DMS114 treated with DMSO at 0.1 percent for 48 hours (cell line): ENCODE measurements around the gene ROR2.

Source experiments
- DNase-seq: peaks from one replicate; lab custom pipeline; 2025; ENCODE audit not compliant: unreplicated experiment; lab: John Stamatoyannopoulos, UW

The ROR2 gene

DNA sequence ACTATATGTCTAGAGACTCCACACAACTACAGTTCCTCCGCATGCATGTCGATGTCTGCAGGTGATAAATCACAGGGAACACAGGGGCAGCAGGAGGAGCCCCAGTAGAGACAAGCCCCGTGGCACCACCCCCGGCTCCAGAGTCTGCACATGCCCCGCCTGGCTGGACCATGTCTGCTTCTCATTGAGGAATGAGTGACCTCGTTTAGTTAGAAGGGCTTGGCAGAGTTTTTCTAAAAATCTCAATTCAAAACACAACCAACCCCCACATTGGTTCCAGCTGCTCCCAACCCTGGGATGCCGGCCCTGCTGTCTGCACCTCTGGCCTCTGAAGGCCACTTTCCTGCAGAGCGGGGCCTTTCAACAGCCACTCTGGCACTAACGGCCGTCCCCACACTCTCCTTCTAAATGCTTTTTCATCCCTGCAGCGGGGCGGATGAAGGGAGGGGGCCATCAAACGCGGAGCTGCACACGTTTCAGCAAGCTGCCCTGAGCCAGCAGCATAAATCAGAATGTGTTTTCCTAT, 106.3 kb downstream of the ROR2 start:
- DNase-seq = no peak

DNA sequence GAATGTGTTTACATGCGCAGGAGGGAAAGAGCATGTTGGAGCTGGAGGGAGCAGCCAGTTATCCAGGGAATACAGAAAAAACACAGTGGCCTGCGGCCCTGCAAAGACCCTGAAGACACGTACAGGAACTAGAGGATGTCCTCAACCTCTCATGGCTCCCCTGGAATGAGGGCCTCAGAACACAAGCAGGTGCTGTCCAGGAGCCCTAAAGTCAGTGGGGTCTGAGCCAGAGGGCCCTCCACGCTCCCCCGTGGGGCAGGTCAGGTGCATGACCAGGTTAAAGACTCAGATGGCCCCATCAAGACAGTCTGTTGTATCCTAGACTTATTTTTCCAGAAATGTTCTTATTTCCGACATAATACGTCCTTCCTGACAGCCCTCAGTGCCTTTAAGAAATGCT, 106.9 kb downstream of the ROR2 start:
- no peak for DNase-seq

DNA sequence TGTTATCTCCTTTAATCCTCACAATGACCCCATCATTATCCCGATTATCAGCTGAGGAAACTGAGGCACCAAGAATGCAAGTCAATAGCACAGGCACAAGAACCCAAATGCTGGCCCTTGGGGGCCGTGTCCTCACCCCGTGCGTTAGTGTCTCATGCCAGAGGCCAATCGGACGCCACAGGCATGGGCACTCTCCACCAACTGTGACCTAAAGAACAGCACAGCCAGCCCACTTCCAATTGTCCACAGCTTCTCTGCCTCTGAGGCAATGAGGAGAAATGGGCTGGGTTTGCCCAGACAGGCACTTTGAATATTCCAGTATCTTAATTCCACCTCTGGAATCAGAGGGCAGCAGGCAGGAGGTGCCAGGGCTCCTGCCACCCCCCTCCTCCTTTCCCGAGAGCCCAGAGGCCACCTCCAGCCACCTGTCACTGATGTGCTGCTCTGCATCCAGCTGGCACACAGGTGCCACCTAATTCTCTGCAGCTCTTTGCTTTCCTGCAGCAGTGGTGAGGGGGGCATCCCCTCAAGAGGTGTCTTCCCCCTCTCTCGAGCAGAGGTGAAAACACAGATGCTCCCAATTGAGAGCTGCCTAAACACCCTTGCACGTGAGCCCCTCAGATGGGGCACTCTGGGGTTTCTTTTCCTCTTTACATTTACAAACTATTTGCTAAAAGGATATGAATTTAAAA, 107.5 kb downstream of the ROR2 start:
- DNase-seq = no peak

DNA sequence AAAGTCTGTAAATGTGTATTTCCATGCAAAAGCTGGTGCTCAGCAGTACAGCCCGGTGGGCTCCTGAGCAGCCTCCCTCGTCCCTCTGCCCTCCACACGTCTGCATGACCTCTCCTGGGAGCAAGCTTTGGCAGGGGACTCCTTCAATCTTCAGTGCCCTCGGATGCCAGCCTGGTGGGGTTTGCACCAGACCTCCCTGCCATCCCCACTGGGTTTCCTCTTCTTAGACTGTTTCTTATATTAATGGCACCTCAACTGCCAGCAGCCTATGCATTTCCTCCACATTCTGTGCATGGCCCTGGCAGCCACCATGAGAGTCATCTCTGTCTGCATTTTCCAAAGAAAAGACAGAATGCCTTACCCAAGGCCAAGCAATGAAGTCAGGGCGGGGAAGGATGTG, 108.4 kb downstream of the ROR2 start:
- no peak for DNase-seq

DNA sequence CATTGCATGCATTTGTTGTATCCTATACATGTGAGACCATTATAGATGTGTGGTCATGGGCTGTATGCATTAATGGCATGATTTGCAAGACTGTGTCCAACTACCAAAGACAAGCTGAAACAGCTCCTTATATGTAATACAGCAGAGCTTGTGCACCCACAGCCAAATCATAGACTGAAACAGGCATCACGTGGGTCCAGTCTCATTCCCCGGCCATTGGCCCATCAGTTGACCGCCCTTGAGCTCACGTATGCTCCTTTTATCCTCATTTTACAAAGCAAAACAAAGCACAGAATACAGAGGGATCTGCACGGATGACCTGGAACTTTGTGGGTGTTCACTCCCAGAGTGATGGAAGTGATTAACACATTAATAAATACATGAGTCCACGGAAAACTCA, 109.1 kb downstream of the ROR2 start:
- no peak for DNase-seq

DNA sequence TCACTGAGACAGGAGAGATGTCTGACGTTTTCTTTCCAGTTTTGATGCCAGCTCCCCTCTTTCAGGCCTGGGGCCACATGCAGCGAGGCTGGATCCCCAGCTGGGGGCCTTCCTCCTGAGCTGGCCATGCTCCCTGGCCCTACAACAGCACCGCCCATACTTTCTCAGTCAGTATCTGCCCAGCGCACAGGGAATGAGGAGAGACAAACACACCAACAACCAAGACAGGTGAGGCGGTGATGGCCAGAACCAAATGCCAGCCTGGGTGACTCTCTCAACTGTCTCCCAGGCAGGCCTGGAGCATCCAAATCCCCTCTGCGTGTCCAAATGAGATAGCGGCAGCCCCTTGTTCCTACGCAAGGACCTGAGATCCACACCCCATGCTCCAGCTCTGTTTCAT, 109.6 kb downstream of the ROR2 start:
- DNase-seq = no peak

DNA sequence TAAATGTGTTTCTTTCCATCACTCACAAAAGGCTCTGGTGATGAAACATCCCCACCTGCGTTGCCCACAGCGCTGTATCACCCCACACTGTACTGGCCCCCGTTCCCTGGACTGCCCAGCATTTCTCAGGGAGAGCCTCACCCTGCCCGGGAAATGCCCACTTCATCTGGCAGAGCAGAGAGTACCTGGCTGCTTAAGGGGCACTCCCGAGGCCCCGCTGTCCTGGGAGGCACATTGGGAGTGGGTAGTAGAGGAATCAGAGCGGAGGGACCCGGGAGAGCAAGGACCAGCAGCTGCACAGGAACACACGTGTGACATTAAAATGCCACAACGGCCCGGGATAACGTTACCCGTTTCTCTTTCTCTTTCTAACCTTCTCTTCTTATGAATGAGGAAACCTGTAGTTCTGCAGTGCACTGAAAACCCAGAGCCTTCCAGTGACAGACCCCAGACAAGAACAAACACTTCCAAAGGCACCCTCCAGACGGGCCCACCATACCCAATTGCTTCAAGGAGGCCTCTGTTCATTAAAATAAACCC, 110.0 kb downstream of the ROR2 start:
- DNase-seq = no peak

DNA sequence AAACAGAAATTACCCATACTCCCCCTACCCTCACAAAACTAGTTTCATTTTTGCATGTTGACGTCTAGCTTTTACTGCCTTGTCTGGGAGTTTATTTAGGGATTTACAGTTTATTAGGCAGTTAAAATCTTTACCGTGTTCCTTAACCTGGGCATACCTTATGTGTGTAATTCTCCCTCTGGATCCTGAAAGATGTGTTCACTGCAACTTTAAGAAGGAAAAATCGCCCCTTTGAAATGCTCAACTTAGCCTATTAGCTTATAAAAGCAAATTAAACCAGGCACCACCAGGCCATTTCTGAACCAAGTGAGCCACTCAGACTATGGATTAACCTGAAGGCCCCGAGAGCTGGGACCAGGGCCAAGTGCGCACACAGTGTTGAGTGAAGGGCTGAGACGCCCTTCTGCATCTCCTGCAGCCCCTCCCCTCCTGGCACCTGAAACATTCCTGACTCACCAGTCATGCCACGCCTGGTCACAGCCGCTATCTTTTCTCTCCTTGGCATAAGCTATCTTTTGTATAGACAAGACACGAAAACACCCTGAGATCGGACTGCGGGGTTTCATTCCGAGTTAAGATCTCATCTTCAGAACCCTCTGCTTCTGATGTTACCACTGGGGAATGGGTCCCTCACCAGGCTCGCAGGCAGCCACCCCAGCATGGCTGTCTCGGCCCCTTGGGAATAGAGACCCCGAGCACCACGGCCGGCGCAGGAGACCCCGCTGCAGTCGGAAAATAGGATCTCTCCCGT, 111.9 kb downstream of the ROR2 start:
- no peak for DNase-seq

DNA sequence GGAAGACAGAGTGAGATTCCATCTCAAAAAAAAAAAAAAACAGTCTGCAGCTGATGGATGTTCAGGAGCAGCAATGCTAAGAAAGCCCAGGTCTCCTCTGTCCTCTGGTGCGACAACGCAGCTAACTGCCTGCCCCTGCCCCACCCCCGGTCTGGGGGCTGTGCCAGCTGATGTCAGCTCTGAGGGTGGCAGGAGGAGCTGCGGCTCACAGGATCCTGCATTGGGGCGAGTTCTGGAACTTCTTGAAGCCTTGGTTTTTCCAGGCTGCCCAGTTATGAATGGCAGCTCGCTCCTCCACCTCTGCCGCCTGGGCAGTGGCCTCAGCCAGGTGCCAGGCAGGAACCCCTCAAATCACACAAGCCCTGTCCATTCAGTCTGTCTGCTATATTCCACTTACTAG, 113.5 kb downstream of the ROR2 start:
- DNase-seq = no peak

DNA sequence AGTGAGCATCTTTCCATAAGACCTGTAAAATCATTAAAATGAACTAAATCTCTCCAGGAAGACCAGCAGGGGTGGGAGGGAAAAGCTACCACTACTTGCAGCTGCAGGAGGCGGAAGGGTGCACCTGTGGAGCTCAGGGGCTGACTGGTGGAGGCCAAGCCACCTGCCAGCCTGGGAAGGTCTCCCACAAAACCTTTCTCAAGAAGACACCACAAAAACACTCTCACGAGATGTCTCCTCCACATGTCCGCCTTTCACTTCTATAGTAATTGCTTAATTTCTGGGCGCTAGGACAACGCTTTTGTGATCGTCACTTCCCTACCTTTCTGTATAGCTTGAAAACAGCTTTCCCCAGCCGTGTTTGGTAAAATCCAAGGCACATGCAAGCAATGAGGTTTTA, 114.4 kb downstream of the ROR2 start:
- no peak for DNase-seq

DNA sequence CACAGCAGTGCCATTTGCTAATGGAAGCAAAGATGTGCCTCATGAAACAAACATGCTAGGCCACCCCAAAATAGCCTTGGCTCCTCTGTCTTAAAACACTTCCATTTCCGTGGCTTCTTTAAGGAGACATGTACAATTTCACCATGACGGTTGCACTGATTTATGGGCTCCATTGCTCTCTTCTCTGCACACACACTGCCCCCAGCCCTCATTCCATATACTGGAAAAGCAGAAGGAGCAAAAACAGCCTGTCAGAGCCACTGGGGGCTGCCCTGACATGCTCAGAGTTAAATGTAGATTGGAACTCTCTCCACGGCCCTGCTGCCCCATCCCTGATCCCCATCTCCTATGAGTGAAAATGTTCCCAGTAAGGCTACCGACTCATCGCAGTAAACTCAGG, 114.8 kb downstream of the ROR2 start:
- no peak for DNase-seq

DNA sequence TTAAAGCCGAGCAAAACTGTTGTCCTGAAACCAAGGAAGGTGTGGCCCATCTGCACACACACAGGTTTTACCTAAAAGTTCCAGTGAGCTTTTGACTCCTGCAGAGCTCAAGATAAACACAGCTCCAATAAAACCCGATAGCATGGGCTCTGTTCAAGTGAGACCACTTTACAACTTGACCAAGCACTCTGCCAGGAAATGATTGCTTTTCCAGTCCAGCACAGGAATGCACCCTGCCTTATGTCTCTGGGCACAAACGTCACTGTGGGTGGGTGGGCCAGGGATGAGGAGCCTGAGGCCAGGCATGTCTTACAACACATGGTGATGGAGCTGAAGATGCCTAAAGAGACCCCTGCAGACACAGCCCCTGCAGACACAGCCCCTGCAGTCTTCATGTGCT, 115.3 kb downstream of the ROR2 start:
- DNase-seq = no peak

DNA sequence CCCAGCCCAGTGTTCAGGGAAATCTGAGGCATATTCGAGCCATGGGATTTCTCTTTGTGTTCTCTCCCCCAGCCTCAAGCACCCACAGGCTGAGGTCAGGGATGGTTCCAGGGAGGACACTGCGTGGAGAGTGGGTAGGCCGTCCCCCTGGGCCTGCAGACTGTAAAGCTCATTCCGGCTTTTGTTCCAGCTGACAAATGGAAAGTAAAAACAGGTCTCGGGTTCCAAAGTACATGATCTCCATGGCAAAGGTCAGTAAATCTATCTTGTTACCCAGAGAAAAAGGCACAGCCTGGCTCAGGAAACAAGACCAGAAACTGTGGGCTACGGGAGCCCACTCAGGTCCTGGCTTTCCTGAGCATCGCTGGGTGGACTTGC, 116.2 kb downstream of the ROR2 start:
- no peak for DNase-seq

DNA sequence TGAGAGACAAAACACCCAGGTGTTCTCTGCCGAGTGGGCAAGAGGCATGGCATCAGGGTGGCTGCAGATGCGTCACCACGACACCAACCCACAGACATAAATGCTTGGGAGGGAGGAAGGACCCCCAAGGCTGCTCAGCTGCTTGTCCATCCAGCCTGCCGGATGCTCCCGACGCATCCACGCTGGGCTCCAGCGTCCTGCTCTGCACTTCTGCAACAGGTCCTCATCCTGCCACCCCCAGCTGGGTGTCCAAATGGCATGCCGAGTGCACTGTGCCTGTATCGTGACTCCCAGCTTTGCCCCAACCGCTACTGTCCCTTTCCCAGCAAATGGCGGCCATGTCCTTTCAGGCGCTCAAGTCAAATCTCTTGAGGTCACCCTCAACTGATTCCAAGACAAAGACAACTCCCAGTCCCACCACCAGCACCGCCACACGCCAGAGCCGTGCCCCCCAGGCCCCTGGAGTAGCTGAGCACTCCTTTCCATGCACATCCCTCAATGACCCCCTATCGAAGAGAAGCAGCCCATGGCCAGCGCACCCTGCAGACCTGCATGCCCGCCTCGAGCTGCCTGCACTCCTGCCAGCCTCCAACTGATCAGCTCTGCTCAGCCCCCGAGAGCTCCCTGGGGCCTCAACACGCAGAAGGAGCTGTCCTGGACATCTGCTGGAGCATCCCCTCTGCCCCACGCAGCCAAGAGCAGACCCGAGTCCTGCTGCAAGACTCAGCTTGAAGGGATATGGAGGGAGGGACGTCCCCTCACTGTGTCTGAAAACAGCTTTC, 116.7 kb downstream of the ROR2 start:
- no peak for DNase-seq

DNA sequence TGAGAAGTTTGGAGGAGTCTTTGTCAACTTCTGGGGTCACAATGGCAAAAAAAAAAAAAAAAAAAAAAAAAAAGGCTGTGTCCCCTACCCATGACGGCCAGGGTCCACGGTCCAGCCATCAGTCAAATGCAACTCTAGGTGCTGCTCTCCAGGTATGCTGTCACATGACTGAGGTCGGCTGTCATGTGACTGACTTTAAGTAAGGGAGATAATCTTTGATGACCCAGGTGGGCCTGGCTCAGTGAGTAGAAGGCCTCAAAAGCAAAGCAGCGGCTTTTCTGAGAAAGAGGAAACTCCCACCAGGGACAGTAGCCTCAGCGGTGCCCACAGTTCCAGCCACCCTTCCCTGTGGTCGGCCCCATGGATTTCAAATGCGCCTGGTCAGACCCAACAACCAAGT, 117.7 kb downstream of the ROR2 start:
- DNase-seq = no peak

DNA sequence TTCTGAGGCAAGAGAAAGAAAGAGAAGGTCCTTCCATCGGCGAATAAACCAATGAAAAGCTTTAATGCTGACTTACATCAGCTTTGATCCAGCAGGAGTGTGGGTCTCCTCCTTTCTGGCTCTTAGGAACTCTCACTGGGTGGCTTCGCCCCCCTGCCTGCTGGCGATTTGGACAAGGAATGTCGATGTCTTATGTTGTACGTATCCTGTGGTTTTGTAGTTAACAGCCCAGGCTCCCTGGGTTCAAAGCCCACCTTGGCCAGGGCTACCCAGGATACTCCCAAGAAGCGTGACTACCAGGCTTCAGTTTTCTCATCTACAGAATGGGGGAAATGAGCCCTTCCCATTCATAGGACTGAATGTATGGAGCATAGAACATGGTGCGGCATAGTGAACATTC, 124.2 kb downstream of the ROR2 start:
- DNase-seq = no peak

DNA sequence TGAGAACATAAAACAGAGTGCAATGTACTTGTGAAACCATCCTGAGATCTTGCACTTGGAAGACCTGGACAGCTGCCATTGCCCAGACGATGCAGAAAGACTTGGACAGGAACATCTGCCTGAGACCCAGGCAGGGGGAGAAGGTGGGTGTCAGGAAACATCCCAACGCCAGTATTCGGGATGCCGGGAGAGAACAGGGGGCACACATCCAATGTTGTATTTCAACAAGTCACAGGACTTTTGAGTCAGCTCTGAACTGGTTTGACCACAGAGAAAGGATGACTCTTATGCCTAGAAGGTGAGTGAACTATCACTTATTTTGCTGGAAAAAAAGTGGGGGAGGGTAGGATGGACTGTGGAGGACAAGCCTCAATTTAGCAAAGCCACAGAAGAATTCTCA, 124.6 kb downstream of the ROR2 start:
- no peak for DNase-seq

DNA sequence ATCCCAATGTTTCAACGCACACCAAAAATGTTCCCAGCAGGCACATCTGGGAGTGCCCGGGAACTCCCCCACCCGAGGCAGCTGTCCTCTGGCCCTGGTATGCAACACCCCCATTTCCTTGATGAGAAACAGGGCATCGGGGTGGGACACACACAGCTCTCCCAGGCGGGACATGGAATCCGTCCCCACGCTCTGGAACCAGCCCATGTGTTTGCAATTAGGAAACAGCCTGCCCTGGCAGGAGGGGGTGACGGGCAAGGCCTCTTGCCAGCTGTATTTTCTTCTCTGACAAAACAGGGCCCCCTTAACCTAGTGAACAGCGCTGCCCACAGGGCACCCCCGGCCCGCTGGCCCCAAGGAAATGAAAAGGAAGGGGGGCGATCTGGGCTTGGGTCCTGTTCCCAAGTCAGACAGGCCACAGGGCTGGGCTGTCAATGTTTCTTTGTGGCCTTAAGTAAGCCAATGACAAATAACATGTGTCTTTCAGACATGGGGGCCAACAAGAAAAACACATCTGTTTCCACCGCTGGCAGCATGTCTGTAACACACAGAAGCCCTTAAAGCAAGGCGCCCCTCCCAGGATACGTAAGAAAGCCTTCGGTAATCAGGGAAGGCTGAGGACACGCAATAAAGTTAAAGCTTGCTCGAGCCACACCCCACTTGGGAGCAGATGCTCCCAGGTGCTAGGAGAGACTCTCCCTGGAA, 125.3 kb downstream of the ROR2 start:
- DNase-seq = no peak

DNA sequence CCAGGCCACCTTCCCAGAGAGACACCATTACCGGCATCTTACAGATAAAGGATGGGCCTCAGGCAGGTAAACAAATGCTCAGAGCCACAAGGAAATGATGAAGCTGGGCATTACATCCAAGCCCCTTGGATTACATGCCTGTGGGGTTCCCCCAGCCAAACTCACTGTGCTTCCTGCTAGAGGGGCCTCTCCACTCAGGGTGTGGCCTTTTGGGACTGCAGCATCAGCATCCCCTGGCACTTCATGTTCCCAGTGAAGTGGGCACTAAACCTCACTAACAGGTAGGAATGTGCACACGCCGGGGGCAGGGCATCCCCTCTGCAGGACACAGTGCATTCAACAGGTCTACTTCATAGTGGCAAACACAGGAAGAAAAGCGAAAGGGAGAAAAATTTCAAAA, 125.9 kb downstream of the ROR2 start:
- DNase-seq = no peak

DNA sequence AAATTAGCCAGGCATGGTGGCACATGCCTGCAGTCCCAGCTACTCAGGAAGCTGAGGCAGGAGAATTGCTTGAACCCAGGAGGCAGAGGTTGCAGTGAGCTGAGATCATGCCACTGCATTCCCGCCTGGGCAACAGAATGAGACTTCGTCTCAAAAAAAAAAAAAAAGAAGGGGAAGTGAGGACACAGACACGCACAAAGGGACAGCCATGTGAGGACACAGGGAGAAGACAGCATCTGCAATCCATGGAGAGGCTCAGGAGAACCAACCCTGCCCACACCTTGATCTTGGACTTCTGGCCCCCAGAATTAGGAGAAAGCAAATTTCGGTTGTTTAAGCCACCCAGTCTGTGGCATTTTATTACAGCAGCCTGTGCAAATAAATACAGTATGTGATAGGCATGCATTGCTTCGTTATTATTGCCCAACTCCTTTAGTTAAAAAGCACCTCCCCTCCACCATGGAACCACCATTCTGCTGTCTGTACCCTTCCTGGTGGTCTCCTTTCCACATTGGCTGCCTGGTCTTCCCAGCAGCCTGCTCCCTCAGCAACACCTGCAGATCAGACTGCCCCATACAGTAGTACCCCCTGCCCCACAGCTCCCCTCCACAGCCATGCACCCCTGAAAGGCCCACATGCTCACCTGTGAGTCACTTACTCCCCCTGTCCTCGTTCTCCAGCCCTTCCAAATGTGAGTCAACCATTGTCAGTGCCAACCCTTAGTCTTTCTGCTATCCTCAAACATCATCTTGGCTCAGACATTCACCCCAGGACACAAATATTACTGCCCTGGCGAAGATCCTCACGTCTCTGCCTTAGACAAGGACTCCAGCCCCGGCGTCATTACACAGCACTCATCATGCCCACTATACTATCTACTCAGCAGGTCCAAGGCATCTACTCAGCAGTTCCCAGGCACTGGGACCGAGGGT, 128.8 kb downstream of the ROR2 start:
- DNase-seq = no peak
